ENCODE data around the gene HOXB2.

DNA sequence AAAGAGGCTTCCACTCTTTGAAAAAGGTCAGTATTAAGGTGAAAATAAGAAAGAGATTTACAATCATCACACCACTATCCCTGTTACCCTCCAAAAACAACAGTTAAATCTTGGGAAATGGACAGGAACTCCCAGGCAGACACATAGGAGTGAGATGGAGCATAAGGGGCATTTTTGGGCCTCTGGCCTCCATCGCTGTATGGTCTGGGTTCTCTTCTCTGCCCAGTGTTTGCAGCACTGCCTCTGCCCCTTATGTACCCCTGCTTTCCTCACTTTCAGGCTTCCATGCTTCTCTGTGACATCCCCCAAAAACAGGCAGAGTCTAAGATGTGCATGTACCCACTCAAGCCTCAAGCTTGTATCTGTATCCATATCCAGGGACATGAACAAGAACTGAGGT is 630 bp upstream of the HOXB2 start:
- TF ChIP-seq CTCF (tag by site-specific recombination; IDR thresholded peaks at IDR 0.05) (no peak), REPIN1 (tag by site-specific recombination; IDR thresholded peaks at IDR 0.05; ENCODE audit: low read depth) (no peak), ZNF658 (tag by site-specific recombination; IDR thresholded peaks at IDR 0.05) (no peak), ZNF639 (tag by site-specific recombination; IDR thresholded peaks at IDR 0.05) (no peak), RBAK (tag by site-specific recombination; IDR thresholded peaks at IDR 0.05) (no peak), ZFP41 (tag by site-specific recombination; IDR thresholded peaks at IDR 0.05; ENCODE audit: borderline replicate concordance) (no peak), SETDB1 (IDR thresholded peaks at IDR 0.05; ENCODE audit: insufficient read length, low read length) (no peak)
